ENCODE measurements around the gene TIAM1. TPM values are rescaled to one million over a fixed set of nuclear protein-coding genes. Genes with fewer than 3 reads are reported as not detected.

TIAM1 gene
- total and polyA plus RNA-seq, 2 experiments from 2014 or later, result 9.2 to 9.6 TPM

DNA sequence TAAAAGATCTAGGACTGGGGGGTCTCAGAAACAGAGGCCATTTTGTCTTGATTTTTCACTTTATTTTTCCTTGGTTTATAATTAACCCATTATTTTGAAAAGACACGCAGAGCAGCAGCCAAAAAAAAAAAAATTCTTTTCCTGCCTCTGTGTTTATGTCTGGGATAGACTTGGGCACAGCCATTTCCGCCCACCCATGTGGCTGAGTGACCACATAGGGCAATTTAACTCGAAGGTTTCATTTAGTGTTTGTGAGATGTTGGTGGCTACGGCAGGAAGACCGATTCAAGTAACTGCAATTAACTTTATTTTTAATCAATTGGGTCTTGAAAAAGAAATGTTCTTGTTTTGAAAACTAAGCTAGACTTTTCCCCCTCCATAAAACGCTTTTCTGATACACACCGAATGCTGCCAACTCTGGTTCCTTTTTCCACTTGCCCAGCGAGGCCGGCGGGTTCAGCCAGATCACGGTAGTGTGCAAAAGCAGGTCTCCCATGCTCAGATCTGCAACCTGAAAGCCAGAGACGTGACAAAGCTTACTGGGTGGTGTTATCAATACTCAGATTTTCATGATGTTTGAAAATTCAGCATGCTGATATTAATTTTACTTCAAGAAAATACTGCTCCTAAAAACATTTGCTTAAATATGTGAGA is 208.4 kb downstream of the TIAM1 start:
- Histone ChIP-seq H3K9me3 (ENCODE audit: low read depth) (no peaks in the 10 kb centered on the region), H3K27ac (no peak overlapping the region), H3K36me3 (no peaks in the 10 kb centered on the region), H3K4me1 (ENCODE audit: low read depth) (no peaks in the 10 kb centered on the region), H3K4me3 (no peak overlapping the region), H3K27me3 (no peaks in the 10 kb centered on the region)
- DNase-seq (ENCODE audit: low read depth in 1 of 2, low spot score in 1 of 2), result no peak
- TF ChIP-seq, protein P1, sequence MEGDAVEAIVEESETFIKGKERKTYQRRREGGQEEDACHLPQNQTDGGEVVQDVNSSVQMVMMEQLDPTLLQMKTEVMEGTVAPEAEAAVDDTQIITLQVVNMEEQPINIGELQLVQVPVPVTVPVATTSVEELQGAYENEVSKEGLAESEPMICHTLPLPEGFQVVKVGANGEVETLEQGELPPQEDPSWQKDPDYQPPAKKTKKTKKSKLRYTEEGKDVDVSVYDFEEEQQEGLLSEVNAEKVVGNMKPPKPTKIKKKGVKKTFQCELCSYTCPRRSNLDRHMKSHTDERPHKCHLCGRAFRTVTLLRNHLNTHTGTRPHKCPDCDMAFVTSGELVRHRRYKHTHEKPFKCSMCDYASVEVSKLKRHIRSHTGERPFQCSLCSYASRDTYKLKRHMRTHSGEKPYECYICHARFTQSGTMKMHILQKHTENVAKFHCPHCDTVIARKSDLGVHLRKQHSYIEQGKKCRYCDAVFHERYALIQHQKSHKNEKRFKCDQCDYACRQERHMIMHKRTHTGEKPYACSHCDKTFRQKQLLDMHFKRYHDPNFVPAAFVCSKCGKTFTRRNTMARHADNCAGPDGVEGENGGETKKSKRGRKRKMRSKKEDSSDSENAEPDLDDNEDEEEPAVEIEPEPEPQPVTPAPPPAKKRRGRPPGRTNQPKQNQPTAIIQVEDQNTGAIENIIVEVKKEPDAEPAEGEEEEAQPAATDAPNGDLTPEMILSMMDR (IDR thresholded peaks at IDR 0.05; ENCODE audit: low read depth, low read length), result no peak

DNA sequence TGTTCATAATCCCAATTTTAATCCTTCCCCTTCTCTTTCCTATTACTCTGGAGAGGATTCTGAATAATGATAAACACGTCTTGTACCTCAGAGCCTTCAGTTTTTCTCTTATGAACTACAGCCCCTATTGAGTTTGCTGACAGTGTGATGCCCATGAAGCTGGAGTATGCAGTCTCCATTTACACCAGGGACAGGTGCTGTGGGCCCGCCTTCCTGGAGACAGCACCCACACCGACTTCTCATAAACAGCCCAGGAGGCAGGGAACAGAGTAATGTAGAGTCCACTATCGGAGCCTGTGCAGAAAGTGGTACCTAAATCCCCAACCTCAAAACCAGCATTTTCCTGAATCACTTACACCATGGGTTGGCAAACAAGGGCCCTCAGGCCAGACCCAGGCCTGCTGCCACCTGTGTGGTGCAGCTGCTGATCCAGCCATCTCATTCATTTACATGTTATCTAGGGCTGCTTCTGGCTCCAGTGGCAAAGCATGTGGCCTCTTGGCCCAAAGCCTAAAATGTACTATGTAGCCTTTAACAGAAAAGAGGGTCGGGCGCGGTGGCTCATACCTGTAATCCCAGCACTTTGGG is 210.7 kb downstream of the TIAM1 start:
- DNase-seq (ENCODE audit: low read depth in 1 of 2, low spot score in 1 of 2), result no peak
- Histone ChIP-seq H3K27me3 (no peaks in the 10 kb centered on the region), H3K27ac (no peak overlapping the region), H3K9me3 (ENCODE audit: low read depth) (no peaks in the 10 kb centered on the region), H3K4me3 (no peak overlapping the region), H3K4me1 (ENCODE audit: low read depth) (no peaks in the 10 kb centered on the region), H3K36me3 (no peaks in the 10 kb centered on the region)
- TF ChIP-seq, protein P1 (IDR thresholded peaks at IDR 0.05; ENCODE audit: low read depth, low read length), result no peak

DNA sequence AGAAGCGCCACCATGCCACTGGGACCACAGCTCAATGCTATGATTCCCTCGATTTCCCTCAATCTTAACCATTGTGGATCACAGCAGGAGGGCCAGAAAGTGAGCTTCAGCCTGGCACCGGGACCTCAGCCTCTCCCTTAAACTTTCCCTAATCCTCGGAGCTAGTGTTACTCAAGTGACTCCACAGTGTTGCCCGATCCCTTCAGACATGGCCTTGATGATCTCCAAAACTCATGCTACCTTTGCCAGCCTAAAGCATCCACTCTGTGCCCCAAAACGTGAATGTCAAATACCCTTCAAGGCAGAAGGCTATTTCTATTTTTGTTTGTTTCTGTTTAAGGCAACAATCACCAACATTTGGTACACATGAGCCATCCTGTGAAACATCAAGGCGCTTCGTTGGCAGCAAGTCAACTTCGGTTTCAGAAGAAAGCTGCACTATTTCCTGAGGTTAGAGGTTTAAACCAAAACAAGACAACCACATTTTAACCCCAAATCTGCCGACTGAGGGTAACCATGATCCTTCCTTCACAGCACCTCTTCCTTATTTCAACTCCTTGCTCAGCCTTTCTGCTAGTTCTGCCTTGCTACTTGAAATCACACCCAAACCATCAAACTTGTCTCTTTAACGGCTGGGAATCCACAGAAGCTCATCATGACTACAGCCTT is 211.4 kb downstream of the TIAM1 start:
- TF ChIP-seq, protein P1 (IDR thresholded peaks at IDR 0.05; ENCODE audit: low read depth, low read length), result no peak
- H3K4me1 ChIP-seq (ENCODE audit: low read depth), result no peaks in the 10 kb centered on the region
- H3K36me3 ChIP-seq, result no peaks in the 10 kb centered on the region
- no peak overlapping the region for H3K4me3 ChIP-seq
- peak in 1 of 2 donors; percentile 52 for DNase-seq (ENCODE audit: low read depth in 1 of 2, low spot score in 1 of 2)
- H3K27ac ChIP-seq, result no peak overlapping the region
- H3K9me3 ChIP-seq (ENCODE audit: low read depth), result no peaks in the 10 kb centered on the region
- H3K27me3 ChIP-seq, result no peaks in the 10 kb centered on the region

DNA sequence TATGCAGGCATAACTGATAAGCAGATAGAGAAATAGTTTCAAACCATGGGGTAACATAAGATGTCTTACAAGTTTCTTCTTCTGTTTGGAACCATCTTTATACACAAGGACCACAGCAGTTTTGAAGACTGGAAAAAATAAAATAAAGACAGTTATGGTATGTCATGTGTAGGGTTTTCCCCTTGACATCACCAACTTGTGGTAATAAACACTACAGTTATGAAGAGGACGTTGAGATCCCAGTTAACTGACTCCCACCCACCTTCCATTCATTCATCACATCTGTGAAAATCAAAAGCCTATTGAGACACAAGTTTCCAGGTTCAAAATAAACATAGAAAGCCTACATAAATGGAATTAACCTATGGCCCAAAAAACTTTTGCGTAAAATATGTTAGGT is 213.2 kb downstream of the TIAM1 start:
- no peak overlapping the region for H3K4me3 ChIP-seq
- TF ChIP-seq, protein P1 (IDR thresholded peaks at IDR 0.05; ENCODE audit: low read depth, low read length), result no peak
- H3K36me3 ChIP-seq, result no peaks in the 10 kb centered on the region
- no peaks in the 10 kb centered on the region for H3K9me3 ChIP-seq (ENCODE audit: low read depth)
- H3K27me3 ChIP-seq, result no peaks in the 10 kb centered on the region
- no peak overlapping the region for H3K27ac ChIP-seq
- DNase-seq (ENCODE audit: low read depth in 1 of 2, low spot score in 1 of 2), result no peak
- H3K4me1 ChIP-seq (ENCODE audit: low read depth), result no peaks in the 10 kb centered on the region

DNA sequence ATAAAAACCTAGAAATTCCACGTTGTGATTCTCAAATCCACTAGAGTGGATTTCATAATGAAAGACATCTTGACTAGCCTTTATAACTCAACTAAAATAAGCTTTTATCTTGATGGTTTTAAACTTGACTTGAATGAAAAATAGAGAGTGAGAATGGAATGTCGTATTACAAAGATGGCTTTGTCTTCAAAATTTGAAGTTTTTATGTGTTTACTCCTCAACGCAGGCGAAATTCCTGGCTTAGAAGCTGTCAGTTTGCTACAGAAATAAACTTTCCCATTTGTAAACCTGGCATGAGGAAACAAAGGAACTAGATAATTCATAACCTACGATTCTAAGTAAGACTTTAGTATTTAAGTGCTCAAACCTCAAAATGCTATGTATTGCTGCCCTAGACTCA is 215.8 kb downstream of the TIAM1 start:
- Histone ChIP-seq H3K36me3 (no peaks in the 10 kb centered on the region), H3K4me3 (no peak overlapping the region), H3K27ac (no peak overlapping the region), H3K9me3 (ENCODE audit: low read depth) (no peaks in the 10 kb centered on the region), H3K27me3 (no peaks in the 10 kb centered on the region), H3K4me1 (ENCODE audit: low read depth) (peaks cover 16% of the 10 kb centered on the region)
- DNase-seq (ENCODE audit: low read depth in 1 of 2, low spot score in 1 of 2), result no peak
- TF ChIP-seq, protein P1 (IDR thresholded peaks at IDR 0.05; ENCODE audit: low read depth, low read length), result no peak

Measured in cardiac muscle cell (in vitro differentiated cells and primary cell).